DMS53 treated with DMSO at 0.1 percent for 48 hours (cell line): ENCODE results near the gene RAPGEF5.

Source experiments
- DNase-seq: peaks from one replicate; lab custom pipeline; 2025; ENCODE audit not compliant: unreplicated experiment; lab: John Stamatoyannopoulos, UW

RAPGEF5 gene

DNA sequence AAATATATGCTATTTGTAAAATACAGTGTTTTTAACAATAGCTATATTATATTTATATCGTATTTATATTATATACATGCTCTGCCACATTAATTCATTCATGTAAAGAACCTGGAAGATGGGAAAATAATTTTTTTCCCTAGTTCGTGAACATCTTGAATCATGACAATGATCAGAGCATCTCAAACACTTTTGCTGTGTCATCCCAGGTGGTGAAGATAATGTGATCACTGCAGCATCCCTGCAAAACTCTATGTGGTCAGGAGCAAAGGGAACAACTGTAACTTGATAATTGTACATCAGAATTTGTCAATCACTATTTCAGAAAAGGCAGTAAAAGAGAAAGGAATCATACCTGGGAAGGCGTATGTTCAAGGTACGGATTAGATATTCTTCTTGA is 39.3 kb downstream of the RAPGEF5 start:
- DNase-seq, result no peak

GRCh38 chr7:22316914-22317313 is 40.0 kb downstream of the RAPGEF5 start:
- peak; percentile 79 for DNase-seq

DNA sequence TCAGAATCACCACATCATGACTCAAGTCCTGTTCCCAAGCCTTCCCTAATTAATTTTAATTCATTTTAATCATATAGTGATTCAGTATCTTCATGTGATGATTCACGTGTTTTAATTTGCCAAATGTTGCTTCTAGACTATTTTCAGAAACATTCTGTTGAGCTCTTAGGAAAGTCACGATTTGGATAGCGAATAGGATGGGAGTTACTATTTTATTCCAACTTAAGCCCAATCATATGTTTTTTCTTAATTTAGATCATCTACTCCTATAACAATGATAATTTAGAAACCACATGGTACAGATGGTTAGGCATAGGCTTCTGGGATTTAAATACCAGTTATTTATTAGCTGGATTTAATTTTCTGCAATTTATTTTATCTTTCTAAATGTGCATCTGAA is 49.1 kb downstream of the RAPGEF5 start:
- DNase-seq, result no peak

DNA sequence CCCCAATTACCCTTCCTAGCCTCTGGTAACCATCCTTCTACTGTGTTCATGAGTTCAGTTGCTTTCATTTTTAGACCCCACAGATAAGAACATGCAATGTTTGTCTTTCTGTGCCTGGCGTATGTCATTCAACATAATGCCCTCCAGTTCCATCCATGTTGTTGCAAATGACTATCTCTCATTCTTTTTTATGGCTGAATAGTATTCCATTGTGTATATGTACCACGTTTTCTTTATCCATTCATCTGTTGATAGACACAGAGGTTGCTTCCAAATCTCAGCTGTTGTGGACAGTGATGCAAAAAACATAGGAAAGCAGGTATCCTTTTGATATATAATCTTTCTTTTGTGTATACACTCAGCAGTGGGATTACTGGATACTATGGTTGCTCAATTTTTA is 51.2 kb downstream of the RAPGEF5 start:
- DNase-seq, result no peak

- no peak for DNase-seq
Observed at GRCh38 chr7:22302951-22303423, 54.0 kb downstream of the RAPGEF5 start.

DNA sequence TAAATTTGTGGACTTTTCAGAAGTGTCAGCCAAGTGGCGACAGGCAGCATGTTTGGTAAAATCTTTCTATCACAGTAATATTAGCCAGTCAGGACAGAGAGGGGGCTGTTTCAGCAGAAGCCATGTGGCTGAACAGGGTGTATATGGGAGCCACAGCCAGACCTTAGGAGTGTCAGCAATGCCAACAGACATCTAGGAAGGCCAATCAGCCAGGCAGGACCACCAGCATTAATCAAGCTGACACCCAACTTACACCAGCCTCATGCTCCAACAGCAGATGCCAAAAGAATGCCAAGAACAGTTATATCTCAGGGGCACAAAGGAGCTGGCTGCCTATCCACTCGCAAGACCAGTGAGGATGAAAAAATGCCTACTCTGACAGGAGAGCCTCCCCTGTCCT is 54.8 kb downstream of the RAPGEF5 start:
- no peak for DNase-seq

DNA sequence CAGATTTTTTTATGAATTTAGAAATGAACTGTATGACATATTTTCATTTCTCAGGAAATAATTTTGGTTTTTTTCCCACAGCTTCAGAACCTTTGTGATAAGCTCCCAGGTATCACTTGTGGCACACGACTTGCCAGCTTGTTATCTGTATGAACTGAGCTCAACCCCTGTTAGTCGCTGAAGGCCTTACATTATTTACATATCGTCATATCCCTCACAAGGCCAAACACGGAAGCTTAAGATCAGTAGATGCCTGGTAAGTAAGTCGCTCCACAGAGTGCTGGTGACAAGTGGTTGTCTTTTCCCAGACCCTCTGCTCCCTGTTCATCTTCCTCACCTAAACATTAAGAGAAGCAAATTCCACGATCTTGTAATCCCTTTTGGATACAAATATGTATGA is 55.2 kb downstream of the RAPGEF5 start:
- no peak for DNase-seq

DNA sequence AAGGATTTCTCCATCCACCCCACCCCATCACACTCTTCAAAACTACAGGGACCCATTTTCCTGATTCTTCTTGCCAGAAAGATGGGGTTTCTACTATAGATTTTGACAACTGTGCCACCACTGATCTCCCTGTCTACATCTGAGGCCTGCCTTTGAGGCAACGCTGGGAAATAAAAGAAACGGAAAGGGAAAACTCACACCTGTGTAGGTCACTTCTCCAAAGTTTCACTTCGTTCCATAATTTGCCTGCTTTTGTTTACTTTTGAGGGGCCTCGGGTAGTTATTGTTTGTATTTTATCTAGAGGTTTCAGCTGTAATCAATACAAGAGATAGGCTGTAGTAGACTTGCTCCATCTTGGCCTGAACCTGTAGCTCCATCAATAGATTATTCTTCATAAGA is 56.1 kb downstream of the RAPGEF5 start:
- DNase-seq, result no peak

GRCh38 chr7:22296916-22297315 is 60.0 kb downstream of the RAPGEF5 start:
- peak; percentile 19 for DNase-seq

GRCh38 chr7:22296265-22296566 is 60.7 kb downstream of the RAPGEF5 start:
- DNase-seq, result no peak

DNA sequence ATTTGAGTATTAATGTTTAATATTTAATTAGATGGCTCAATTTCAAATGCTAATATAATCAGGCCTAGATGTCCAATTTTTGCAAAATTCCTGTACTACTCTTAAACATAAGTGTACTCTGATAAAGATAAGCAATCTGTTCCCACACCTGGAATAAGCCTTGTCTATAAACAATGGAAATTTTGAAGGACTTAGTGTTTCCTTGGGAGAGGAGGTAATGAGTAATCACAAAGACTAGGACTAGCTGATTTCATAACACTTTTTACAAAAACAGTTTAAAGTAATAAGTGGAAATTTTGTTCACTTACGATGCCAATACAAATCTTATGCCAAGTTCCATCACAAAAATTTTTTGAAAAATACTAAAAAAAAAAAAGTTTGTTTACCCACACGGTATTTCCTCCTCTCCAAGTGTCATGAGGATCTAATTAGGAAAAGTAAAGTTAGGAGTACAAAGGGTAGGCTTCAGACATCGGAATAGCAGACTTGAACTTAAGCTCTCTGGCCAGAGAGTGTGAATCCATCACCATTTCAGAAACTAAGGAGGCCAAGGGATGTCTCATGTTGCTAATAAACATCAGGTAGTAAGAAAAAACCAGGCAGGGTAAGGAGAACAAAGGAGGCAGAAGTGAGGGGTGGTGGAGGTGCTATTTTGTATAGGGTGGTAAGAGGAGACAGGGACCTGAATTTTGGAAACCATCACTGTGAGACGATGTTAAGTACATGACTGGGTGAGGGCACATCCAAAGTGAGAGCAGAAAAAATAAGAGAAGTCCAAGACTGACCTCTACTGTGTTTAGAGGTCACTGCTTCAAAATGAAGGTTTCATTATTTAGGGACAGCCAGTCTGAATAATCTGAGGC is 61.3 kb downstream of the RAPGEF5 start:
- no peak for DNase-seq

DNA sequence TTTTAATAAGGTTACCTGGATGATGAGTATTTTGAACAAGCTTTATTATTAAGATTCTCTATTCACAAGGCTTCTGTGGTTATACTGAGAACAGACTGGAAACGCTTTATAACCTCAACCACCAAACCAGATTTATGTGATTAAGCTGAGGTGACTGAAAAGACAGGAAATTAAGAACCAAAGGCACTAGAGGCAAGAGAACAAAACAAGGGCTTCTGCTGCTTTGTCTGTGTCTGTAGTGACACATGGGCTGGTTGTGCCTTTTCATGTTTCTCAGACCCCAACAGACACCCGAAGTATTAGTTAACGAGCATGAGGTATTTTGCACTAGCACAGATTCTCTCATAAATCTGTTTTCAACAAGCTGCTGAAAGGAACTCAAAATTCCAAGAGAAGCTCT is 64.4 kb downstream of the RAPGEF5 start:
- no peak for DNase-seq

GRCh38 chr7:22291977-22292376 is 65.0 kb downstream of the RAPGEF5 start:
- DNase-seq, result no peak

- no peak for DNase-seq
Observed at GRCh38 chr7:22288202-22288601, 68.8 kb downstream of the RAPGEF5 start.

GRCh38 chr7:22287412-22287811 is 69.5 kb downstream of the RAPGEF5 start:
- no peak for DNase-seq

DNA sequence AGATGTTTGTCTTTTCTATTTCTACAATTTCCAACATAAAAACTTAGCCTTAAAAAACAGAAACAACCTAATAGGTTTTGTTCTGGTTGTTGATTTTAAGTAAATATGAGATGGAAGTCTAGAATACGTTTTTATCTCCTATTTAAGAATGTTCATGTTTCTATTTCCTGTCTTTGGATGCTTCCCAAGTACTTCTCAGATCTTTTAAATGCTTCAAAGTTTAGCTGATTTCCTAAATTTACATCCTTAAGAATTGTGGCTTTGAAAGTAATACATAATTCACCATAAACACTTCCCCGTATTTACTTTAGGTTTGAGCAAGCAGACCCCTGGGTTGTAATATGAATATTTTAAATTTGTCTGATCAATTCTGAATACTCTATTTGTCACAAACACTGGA is 70.5 kb downstream of the RAPGEF5 start:
- DNase-seq, result no peak

DNA sequence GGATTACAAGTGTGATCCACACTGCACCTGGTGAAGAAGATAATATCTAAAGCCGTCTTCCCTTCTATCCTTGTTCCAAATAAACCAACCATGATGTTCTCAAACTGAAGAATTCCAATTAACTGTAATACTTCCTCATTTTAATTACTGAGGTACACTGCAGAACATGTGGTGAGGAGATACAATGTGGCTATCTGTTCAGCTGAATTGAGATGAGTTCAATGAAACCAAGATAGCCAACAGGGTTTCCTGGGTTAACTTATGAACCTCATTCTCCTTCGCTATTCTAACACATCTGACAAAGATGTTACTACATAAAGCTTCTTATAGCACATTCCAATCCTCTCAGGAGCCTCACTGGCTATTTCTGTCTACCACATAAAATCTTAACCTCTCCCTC is 75.5 kb downstream of the RAPGEF5 start:
- DNase-seq, result no peak

GRCh38 chr7:22280031-22280430 is 76.9 kb downstream of the RAPGEF5 start:
- DNase-seq, result no peak

DNA sequence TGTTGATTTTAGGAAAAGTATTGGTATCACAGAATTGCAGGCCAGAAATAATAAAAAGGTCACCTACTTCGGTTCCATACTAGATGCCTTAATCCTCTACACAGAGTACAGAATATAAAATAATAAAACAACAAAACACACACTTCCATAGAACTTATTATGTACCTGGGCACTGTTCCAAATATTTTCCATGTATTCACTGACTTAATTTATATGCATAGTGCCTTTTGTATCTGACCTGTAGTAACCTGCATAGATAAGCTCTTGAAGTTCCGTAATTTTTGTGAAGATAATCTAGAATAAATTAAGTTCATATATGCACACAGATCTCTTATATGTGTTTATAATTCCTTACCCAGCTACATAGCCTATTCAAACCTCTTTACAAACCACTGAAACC is 78.3 kb downstream of the RAPGEF5 start:
- no peak for DNase-seq

GRCh38 chr7:22277375-22277774 is 79.6 kb downstream of the RAPGEF5 start:
- no peak for DNase-seq

DNA sequence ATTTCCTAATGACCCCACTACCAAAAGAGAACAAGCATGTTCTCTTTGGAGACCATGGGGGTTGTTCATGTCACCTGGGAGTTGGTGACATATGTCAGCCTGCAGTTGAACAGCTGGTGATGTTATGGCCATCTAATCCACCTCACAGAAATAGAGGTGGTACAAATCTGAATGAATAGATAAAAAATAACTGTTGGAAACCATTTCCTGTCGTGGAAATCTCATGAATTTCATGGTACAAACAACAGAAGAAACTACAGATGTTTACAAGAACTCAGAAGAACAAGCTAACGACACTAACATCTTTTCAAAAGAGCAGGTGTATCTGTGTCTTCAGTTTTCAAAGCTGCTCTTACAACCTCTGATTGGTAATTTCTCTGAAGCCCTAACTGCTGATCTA is 81.3 kb downstream of the RAPGEF5 start:
- no peak for DNase-seq

GRCh38 chr7:22271311-22271710 is 85.6 kb downstream of the RAPGEF5 start:
- no peak for DNase-seq

- DNase-seq, result no peak
Observed at GRCh38 chr7:22270371-22270770, 86.6 kb downstream of the RAPGEF5 start.
